Measurements from ENCODE around the gene SLC44A2. TPM values are rescaled to one million over a fixed set of nuclear protein-coding genes. Genes with fewer than 3 reads are reported as not detected.
"Not testable (repeated sequence)": the region's sequence is repeated elsewhere in the genome, so short reads cannot be mapped to it uniquely, and the experiment has no call there.

SLC44A2 gene
- polyA plus RNA-seq, 1 donor (not counting 4 experiments of a cell fraction or from before 2014, with no cell fraction given), result 94.7 TPM

DNA sequence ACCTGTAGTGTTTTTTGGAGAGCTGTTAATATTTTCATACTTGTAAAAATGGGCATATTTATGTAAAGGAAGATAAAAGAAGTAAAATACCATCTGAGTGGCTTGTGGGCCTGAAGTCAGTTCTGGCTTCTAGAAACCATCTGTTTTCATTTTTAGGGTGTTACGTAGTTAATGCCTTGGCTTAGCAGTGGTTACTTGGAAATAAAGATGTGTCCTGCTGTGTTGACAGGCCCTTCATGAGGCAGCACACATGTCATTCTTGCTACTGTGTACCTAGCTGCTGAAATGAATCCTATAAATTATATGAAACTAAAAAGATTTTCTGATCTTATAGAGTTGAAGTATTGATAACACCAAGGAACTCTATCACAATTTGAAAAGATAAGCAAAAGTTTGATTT, 44.8 kb downstream of the SLC44A2 start:
- peaks cover 62% of the 10 kb centered on the region for H4K20me1 ChIP-seq (ENCODE audit: control insufficient read depth, extremely low read depth, insufficient read depth, low read length)
- peaks cover 16 to 43% of the 10 kb centered on the region in 2 experiments for H3K36me3 ChIP-seq (ENCODE audit: control insufficient read depth in 2 of 2, extremely low read depth in 1 of 2, insufficient read depth in 2 of 2, low read length in 2 of 2)

DNA sequence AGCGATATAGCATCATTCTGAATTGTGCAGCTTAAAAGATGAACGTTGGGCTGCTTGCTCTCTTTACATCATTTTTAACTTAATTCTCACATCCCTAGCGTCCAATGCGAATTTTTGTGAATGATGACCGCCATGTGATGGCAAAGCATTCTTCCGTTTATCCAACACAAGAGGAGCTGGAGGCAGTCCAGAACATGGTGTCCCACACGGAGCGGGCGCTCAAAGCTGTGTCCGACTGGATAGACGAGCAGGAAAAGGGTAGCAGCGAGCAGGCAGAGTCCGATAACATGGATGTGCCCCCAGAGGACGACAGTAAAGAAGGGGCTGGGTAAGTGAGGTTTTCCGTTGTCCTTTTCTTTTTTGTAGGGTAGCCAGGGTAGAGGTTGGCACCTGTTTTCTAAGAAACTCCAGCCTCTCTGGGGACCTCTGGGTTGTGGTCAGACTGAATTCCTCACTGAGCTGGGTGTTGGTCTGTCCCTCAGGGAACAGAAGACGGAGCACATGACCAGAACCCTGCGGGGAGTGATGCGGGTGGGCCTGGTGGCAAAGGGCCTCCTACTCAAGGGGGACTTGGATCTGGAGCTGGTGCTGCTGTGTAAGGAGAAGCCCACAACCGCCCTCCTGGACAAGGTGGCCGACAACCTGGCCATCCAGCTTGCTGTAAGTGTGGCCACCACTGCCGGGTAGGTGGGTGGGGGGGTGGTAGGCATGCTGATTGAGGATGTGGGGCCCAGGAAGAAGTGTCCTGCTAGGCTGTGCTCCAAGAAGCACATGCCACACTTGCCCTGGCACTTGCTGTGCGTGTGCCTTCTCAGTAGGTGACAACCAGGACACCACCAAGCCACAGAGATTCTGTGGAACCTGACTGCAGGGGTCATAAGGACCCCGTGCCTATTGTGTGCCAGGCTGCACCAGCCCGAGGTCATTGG, 45.8 kb downstream of the SLC44A2 start:
- Histone ChIP-seq H3K4me2 (ENCODE audit: control insufficient read depth, extremely low read depth, insufficient read depth, low read depth, low read length) (no peak overlapping the region), H3K36me3 (ENCODE audit: control insufficient read depth in 2 of 2, extremely low read depth in 1 of 2, insufficient read depth in 2 of 2, low read length in 2 of 2) (peaks cover 18 to 46% of the 10 kb centered on the region in 2 experiments), H4K20me1 (ENCODE audit: control insufficient read depth, extremely low read depth, insufficient read depth, low read length) (peaks cover 63% of the 10 kb centered on the region), H3K9me1 (ENCODE audit: control insufficient read depth, extremely low read depth, insufficient read depth, low read length) (peaks cover 3% of the 10 kb centered on the region), H3K4me3 (ENCODE audit: control insufficient read depth in 2 of 3, extremely low read depth in 1 of 3, insufficient read depth in 2 of 3, low read depth in 1 of 3, low read length in 3 of 3) (no peak overlapping the region), H3K27me3 (ENCODE audit: control insufficient read depth, extremely low read depth, insufficient read depth, low read length) (no peaks in the 10 kb centered on the region), H3K79me2 (ENCODE audit: control insufficient read depth, insufficient read depth, low read length) (peaks cover 89% of the 10 kb centered on the region), H2AFZ (ENCODE audit: control insufficient read depth, low read length) (no peak overlapping the region), H3K9me3 (ENCODE audit: control insufficient read depth, low read depth, low read length) (no peaks in the 10 kb centered on the region), H3K4me1 (ENCODE audit: control insufficient read depth, extremely low read depth, insufficient read depth, low read length) (peaks cover 9% of the 10 kb centered on the region), H3K9ac (ENCODE audit: control insufficient read depth, extremely low read depth, insufficient read depth, low read length) (no peak overlapping the region), H3K27ac (ENCODE audit: control insufficient read depth, insufficient read depth, low read length) (no peak overlapping the region)
- FAIRE-seq (no peak), DNase-seq (ENCODE audit: low read depth, low spot score) (no peak)
- TF ChIP-seq EZH2 (IDR thresholded peaks at IDR 0.05; ENCODE audit: low read length), result no peak
- TF ChIP-seq, protein P1, sequence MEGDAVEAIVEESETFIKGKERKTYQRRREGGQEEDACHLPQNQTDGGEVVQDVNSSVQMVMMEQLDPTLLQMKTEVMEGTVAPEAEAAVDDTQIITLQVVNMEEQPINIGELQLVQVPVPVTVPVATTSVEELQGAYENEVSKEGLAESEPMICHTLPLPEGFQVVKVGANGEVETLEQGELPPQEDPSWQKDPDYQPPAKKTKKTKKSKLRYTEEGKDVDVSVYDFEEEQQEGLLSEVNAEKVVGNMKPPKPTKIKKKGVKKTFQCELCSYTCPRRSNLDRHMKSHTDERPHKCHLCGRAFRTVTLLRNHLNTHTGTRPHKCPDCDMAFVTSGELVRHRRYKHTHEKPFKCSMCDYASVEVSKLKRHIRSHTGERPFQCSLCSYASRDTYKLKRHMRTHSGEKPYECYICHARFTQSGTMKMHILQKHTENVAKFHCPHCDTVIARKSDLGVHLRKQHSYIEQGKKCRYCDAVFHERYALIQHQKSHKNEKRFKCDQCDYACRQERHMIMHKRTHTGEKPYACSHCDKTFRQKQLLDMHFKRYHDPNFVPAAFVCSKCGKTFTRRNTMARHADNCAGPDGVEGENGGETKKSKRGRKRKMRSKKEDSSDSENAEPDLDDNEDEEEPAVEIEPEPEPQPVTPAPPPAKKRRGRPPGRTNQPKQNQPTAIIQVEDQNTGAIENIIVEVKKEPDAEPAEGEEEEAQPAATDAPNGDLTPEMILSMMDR (optimal IDR thresholded peaks at IDR 0.05 in 1 of 3, IDR thresholded peaks at IDR 0.05 in 1 of 3, conservative IDR thresholded peaks at IDR 0.05 in 1 of 3; ENCODE audit: extremely low read depth in 1 of 3, insufficient read depth in 2 of 3, low read length in 3 of 3), result no peak
- dilution Hi-C loops (cut with MboI; ENCODE audit: extremely low pct_ligation_motif_present, low sequenced_read_pairs), result no loop called here

More for the DNA sequence above, 44.8 kb downstream of the SLC44A2 start:
- Histone ChIP-seq H3K4me1 (ENCODE audit: control insufficient read depth, extremely low read depth, insufficient read depth, low read length) (peaks cover 9% of the 10 kb centered on the region), H3K9ac (ENCODE audit: control insufficient read depth, extremely low read depth, insufficient read depth, low read length) (no peak overlapping the region), H3K4me2 (ENCODE audit: control insufficient read depth, extremely low read depth, insufficient read depth, low read depth, low read length) (no peak overlapping the region), H3K79me2 (ENCODE audit: control insufficient read depth, insufficient read depth, low read length) (peaks cover 91% of the 10 kb centered on the region), H3K9me1 (ENCODE audit: control insufficient read depth, extremely low read depth, insufficient read depth, low read length) (peaks cover 3% of the 10 kb centered on the region), H3K27ac (ENCODE audit: control insufficient read depth, insufficient read depth, low read length) (no peak overlapping the region), H3K4me3 (ENCODE audit: control insufficient read depth in 2 of 3, extremely low read depth in 1 of 3, insufficient read depth in 2 of 3, low read depth in 1 of 3, low read length in 3 of 3) (no peak overlapping the region), H2AFZ (ENCODE audit: control insufficient read depth, low read length) (no peak overlapping the region), H3K27me3 (ENCODE audit: control insufficient read depth, extremely low read depth, insufficient read depth, low read length) (no peaks in the 10 kb centered on the region), H3K9me3 (ENCODE audit: control insufficient read depth, low read depth, low read length) (no peaks in the 10 kb centered on the region)
- FAIRE-seq (no peak), DNase-seq (ENCODE audit: low read depth, low spot score) (no peak)
- dilution Hi-C loops (cut with MboI; ENCODE audit: extremely low pct_ligation_motif_present, low sequenced_read_pairs), result no loop called here
- TF ChIP-seq, protein P1 (optimal IDR thresholded peaks at IDR 0.05 in 1 of 3, IDR thresholded peaks at IDR 0.05 in 1 of 3, conservative IDR thresholded peaks at IDR 0.05 in 1 of 3; ENCODE audit: extremely low read depth in 1 of 3, insufficient read depth in 2 of 3, low read length in 3 of 3), result no peak
- no peak for TF ChIP-seq EZH2 (IDR thresholded peaks at IDR 0.05; ENCODE audit: low read length)

DNA sequence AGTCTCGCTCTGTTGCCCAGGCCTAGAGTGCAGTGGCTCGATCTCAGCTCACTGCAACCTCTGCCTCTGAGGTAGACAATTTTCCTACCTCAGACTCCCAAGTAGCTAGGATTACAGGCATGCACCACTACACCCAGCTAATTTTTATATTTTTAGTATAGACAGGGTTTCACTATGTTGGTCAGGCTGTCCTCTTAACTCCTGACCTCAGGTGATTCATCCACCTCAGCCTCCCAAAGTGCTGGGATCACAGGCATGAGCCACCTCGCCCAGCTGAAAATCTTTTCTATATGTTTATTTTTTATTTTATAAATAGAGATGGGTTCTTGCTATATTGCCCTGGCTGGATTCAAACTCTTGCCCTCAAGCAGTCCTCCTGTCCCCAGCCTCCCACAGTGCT, 46.6 kb downstream of the SLC44A2 start:
- H3K4me3 ChIP-seq (ENCODE audit: control insufficient read depth in 2 of 3, extremely low read depth in 1 of 3, insufficient read depth in 2 of 3, low read depth in 1 of 3, low read length in 3 of 3); dilution Hi-C loops (cut with MboI; ENCODE audit: extremely low pct_ligation_motif_present, low sequenced_read_pairs); H3K27me3 ChIP-seq (ENCODE audit: control insufficient read depth, extremely low read depth, insufficient read depth, low read length); H2AFZ ChIP-seq (ENCODE audit: control insufficient read depth, low read length); H3K27ac ChIP-seq (ENCODE audit: control insufficient read depth, insufficient read depth, low read length); H3K9ac ChIP-seq (ENCODE audit: control insufficient read depth, extremely low read depth, insufficient read depth, low read length); H3K4me1 ChIP-seq (ENCODE audit: control insufficient read depth, extremely low read depth, insufficient read depth, low read length); H3K9me1 ChIP-seq (ENCODE audit: control insufficient read depth, extremely low read depth, insufficient read depth, low read length); FAIRE-seq; DNase-seq (ENCODE audit: low read depth, low spot score); H3K9me3 ChIP-seq (ENCODE audit: control insufficient read depth, low read depth, low read length); H3K4me2 ChIP-seq (ENCODE audit: control insufficient read depth, extremely low read depth, insufficient read depth, low read depth, low read length): not testable (repeated sequence)
- H3K79me2 ChIP-seq (ENCODE audit: control insufficient read depth, insufficient read depth, low read length), result peaks cover 84% of the 10 kb centered on the region
- peaks cover 15 to 44% of the 10 kb centered on the region in 2 experiments for H3K36me3 ChIP-seq (ENCODE audit: control insufficient read depth in 2 of 2, extremely low read depth in 1 of 2, insufficient read depth in 2 of 2, low read length in 2 of 2)
- H4K20me1 ChIP-seq (ENCODE audit: control insufficient read depth, extremely low read depth, insufficient read depth, low read length), result peaks cover 55% of the 10 kb centered on the region
